IMR-90 (cell line): ENCODE data around the gene KLHDC1. TPM values are rescaled to one million over a fixed set of nuclear protein-coding genes. Genes with fewer than 3 reads are reported as not detected.
"Not testable (repeated sequence)": the region's sequence is repeated elsewhere in the genome, so short reads cannot be mapped to it uniquely, and the experiment has no call there.

Experiments
- ATAC-seq: fragments of 200-7000 bp; cut with Tn5 transposase; 2 replicates; pipeline ENCODE4 v1.9.1; 2020; ENCODE audit warnings: low read depth, mild to moderate bottlenecking, moderate library complexity
- BruUV-seq: library from RNA; stranded (reverse); fragments of 400-500 nt; replicated peaks from 2 replicates; lab custom pipeline; 2021; lab: Mats Ljungman, UMichigan
- CTCF ChIA-PET: fragments of 300-600 bp; formaldehyde crosslinking; extraction: SDS; loops from one replicate; lab custom pipeline; 2021; ENCODE audit warnings: antibody characterized with exemption; lab: Yijun Ruan, JAX
- POLR2A ChIA-PET: fragments of 300-600 bp; sonication (Branson Sonifier 250); formaldehyde crosslinking; loops from one replicate; lab custom pipeline; 2022; ENCODE audit warnings: antibody characterized with exemption; ENCODE audit not compliant: unreplicated experiment; lab: Charles Lee
- DNase-seq: peaks from one replicate; pipeline ENCODE4 v3.0.0; 2013
- H2AFZ ChIP-seq: replicated peaks from 2 replicates; pipeline ENCODE3; 2013; ENCODE audit warnings: low read length, mild to moderate bottlenecking; ENCODE audit not compliant: poor library complexity
- H2AK5ac ChIP-seq: 2 replicates; pipeline ENCODE4 v1.6.1; 2013; ENCODE audit warnings: low read depth, low read length, inconsistent platforms
- H2AK9ac ChIP-seq: replicated peaks from 2 replicates; pipeline ENCODE3; 2013; ENCODE audit warnings: mild to moderate bottlenecking, low read depth, low read length, moderate library complexity; ENCODE audit not compliant: poor library complexity
- H2BK120ac ChIP-seq: 2 replicates; pipeline ENCODE4 v1.6.1; 2013; ENCODE audit warnings: low read depth, low read length, inconsistent platforms
- H2BK15ac ChIP-seq: 3 replicates; pipeline ENCODE4 v1.6.1; 2013; ENCODE audit warnings: low read depth, low read length, inconsistent platforms
- H2BK20ac ChIP-seq: 2 replicates; pipeline ENCODE4 v1.6.1; 2013; ENCODE audit warnings: low read depth, mild to moderate bottlenecking, inconsistent platforms, low read length, moderate library complexity
- H2BK5ac ChIP-seq: 2 replicates; pipeline ENCODE4 v1.6.1; 2013; ENCODE audit warnings: mild to moderate bottlenecking, low read depth, low read length, inconsistent platforms; ENCODE audit not compliant: poor library complexity, severe bottlenecking
- H3K14ac ChIP-seq: replicated peaks from 2 replicates; pipeline ENCODE4 v1.6.1; 2013; ENCODE audit warnings: low read depth, low read length, inconsistent platforms
- H3K18ac ChIP-seq: 2 replicates; pipeline ENCODE4 v1.6.1; 2013; ENCODE audit warnings: low read depth, low read length, control low read depth
- H3K23ac ChIP-seq: 2 replicates; pipeline ENCODE4 v1.6.1; 2013; ENCODE audit warnings: low read depth, low read length, inconsistent platforms
- H3K27ac ChIP-seq: 2 replicates; pipeline ENCODE4 v1.5.1; 2013; ENCODE audit warnings: mild to moderate bottlenecking, control low read depth, low read length; ENCODE audit not compliant: insufficient read depth
- H3K27me3 ChIP-seq: 2 replicates; pipeline ENCODE4 v1.6.1; 2013; ENCODE audit warnings: low read length; ENCODE audit not compliant: control insufficient read depth, insufficient read depth
- H3K36me3 ChIP-seq: 2 replicates; pipeline ENCODE4 v1.6.1; 2013; ENCODE audit warnings: low read length, mixed read lengths; ENCODE audit not compliant: control insufficient read depth, insufficient read depth
- H3K4ac ChIP-seq: 2 replicates; pipeline ENCODE4 v1.6.1; 2013; ENCODE audit warnings: low read depth, low read length, inconsistent platforms
- H3K4me1 ChIP-seq: 2 replicates; pipeline ENCODE4 v1.6.1; 2013; ENCODE audit warnings: low read length, mixed read lengths; ENCODE audit not compliant: control insufficient read depth, insufficient read depth
- H3K4me2 ChIP-seq: 2 replicates; pipeline ENCODE4 v1.6.1; 2013; ENCODE audit warnings: low read depth, mild to moderate bottlenecking, control low read depth, low read length, moderate library complexity
- H3K4me3 ChIP-seq: 2 replicates; pipeline ENCODE4 v1.5.1; 2013; ENCODE audit warnings: low read depth, mild to moderate bottlenecking, control low read depth, low read length, moderate library complexity; ENCODE audit not compliant: insufficient read depth
- H3K56ac ChIP-seq: 2 replicates; pipeline ENCODE4 v1.6.1; 2013; ENCODE audit warnings: low read length, inconsistent platforms; ENCODE audit not compliant: insufficient read depth; ENCODE audit errors: extremely low read depth
- H3K79me1 ChIP-seq, 2 experiments: 2 replicates each; pipeline ENCODE4 v1.6.1; 2013; ENCODE audit warnings: low read length in 2 of 2, inconsistent platforms in 1 of 2, low read depth in 1 of 2
- H3K9ac ChIP-seq: 2 replicates; pipeline ENCODE4 v1.6.1; 2013; ENCODE audit warnings: low read depth, low read length, control low read depth
- H3K9me1 ChIP-seq: 2 replicates; pipeline ENCODE4 v1.6.1; 2013; ENCODE audit warnings: low read length, inconsistent platforms; ENCODE audit not compliant: insufficient read depth
- H3K9me3 ChIP-seq: 2 replicates; pipeline ENCODE4 v1.6.1; 2013; ENCODE audit warnings: low read length; ENCODE audit not compliant: control insufficient read depth, insufficient read depth
- H4K20me1 ChIP-seq: 2 replicates; pipeline ENCODE4 v1.6.1; 2013; ENCODE audit warnings: low read length, inconsistent platforms; ENCODE audit not compliant: insufficient read depth
- H4K5ac ChIP-seq: 2 replicates; pipeline ENCODE4 v1.6.1; 2013; ENCODE audit warnings: mild to moderate bottlenecking, low read depth, low read length, control low read depth
- H4K8ac ChIP-seq, 2 experiments: 2 replicates each; pipeline ENCODE4 v1.6.1; 2013; ENCODE audit warnings: low read depth in 2 of 2, low read length in 2 of 2, control low read depth in 1 of 2, inconsistent platforms in 1 of 2
- H4K91ac ChIP-seq: 2 replicates; pipeline ENCODE4 v1.6.1; 2013; ENCODE audit warnings: low read depth, low read length, inconsistent platforms; ENCODE audit not compliant: insufficient read depth
- NFE2L2 ChIP-seq: fragments of 150-350 bp; IDR thresholded peaks from 2 replicates; pipeline ENCODE4 v1.6.1; 2016; ENCODE audit warnings: low read depth, mild to moderate bottlenecking, low read length
- WGBS, 2 experiments: methylation state at CpG; one replicate each; pipeline versions ENCODE4 v1.1.5 to v1.1.7; 2013; ENCODE audit warnings: missing lambda C conversion rate in 2 of 2; ENCODE audit not compliant: insufficient read length in 1 of 2; ENCODE audit errors: extremely low coverage in 2 of 2; 5-methylcytosine and 5-hydroxymethylcytosine counted together
- dilution Hi-C: fragments of 300-500 bp; cut with HindIII; formaldehyde crosslinking; loops from one replicate; pipeline ENCODE4 v1.14.3; 2018; ENCODE audit warnings: low sequenced_read_pairs; ENCODE audit not compliant: unreplicated experiment
- in situ Hi-C: fragments of 300-500 bp; cut with MboI; formaldehyde crosslinking; loops from 3 replicates; pipeline ENCODE4 v1.14.3; 2019; ENCODE audit warnings: low sequenced_read_pairs, inconsistent platforms, mixed read lengths
- intact Hi-C: fragments of 100-400 bp; cut with micrococcal nuclease; formaldehyde crosslinking; loops from 2 replicates; pipeline ENCODE4 v1.10.0; 2022
- polyA plus RNA-seq, 3 experiments: library from polyadenylated mRNA; depleted of rRNA; stranded (reverse); fragments of >200 nt; gene quantifications; 2 replicates each; pipeline ENCODE4 v1.2.3, GENCODE V29; 2012; ENCODE audit warnings: low replicate concordance in 1 of 3
- total RNA-seq: library from RNA; depleted of rRNA; stranded (reverse); fragments of >200 nt; gene quantifications from 2 replicates; pipeline ENCODE4 v1.2.3, GENCODE V29; 2012
- TF ChIP-seq, protein P1 (sequence below): fragments of 150-350 bp; IDR thresholded peaks from 2 replicates; pipeline ENCODE4 v1.6.1; 2017; ENCODE audit warnings: mild to moderate bottlenecking, antibody characterized with exemption, low read length, low read depth

Gene KLHDC1
- total and polyA plus RNA-seq, 2 of the 4 experiments (the other 2 are of a cell fraction), result 0.51 to 0.90 TPM

DNA sequence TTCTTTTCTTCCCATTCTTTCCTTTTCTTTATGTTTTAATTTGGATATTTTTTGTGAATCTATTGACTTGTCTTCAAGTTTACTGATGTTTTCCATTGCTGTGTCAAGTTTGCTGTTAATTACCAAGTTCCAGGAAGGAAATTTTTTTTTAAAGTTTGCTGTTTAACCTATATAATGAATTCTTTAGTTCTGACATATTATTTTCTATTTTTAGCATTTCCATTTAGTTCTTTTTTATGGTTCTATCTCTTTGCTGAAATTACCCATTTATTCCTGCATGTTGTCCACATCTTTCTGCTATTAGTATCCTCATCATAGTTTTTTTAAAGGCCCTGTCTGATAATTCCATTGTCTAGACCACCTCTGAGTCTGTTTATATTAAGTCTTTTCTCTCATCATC is 27.8 kb downstream of the KLHDC1 start:
- CTCF ChIA-PET, result no interaction called here
- H3K4me2 ChIP-seq, result no peak overlapping the region
- no peak overlapping the region for H2BK15ac ChIP-seq
- H3K9me3 ChIP-seq, result no peaks in the 10 kb centered on the region
- DNase-seq (no peak), ATAC-seq (no peak)
- TF ChIP-seq, protein P1, sequence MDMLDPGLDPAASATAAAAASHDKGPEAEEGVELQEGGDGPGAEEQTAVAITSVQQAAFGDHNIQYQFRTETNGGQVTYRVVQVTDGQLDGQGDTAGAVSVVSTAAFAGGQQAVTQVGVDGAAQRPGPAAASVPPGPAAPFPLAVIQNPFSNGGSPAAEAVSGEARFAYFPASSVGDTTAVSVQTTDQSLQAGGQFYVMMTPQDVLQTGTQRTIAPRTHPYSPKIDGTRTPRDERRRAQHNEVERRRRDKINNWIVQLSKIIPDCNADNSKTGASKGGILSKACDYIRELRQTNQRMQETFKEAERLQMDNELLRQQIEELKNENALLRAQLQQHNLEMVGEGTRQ, result no peak
- no peak for TF ChIP-seq NFE2L2
- H2AFZ ChIP-seq, result no peak overlapping the region
- POLR2A ChIA-PET, result no interaction called here
- H3K9ac ChIP-seq, result no peak overlapping the region
- H3K4me3 ChIP-seq, result no peak overlapping the region
- no peak overlapping the region for H2AK5ac ChIP-seq
- H4K91ac ChIP-seq, result no peak overlapping the region
- H2BK5ac ChIP-seq, result no peak overlapping the region
- H3K4ac ChIP-seq, result no peak overlapping the region
- in situ Hi-C loops (no loop called here), intact Hi-C loops (no loop called here), dilution Hi-C loops (no loop called here)
- no peaks in the 10 kb centered on the region for H3K36me3 ChIP-seq
- H3K14ac ChIP-seq, result no peak overlapping the region
- no peaks in the 10 kb centered on the region for H4K20me1 ChIP-seq
- H3K27me3 ChIP-seq, result no peaks in the 10 kb centered on the region
- H4K8ac ChIP-seq, result no peak overlapping the region
- H3K4me1 ChIP-seq, result no peaks in the 10 kb centered on the region
- no peaks in the 10 kb centered on the region for H3K79me1 ChIP-seq
- no peak overlapping the region for H2BK120ac ChIP-seq
- no peak overlapping the region for H4K5ac ChIP-seq
- H2BK20ac ChIP-seq, result no peak overlapping the region
- no peak overlapping the region for H3K18ac ChIP-seq
- no peak overlapping the region for H3K27ac ChIP-seq
- BruUV-seq, result no TSS peak
- no peaks in the 10 kb centered on the region for H3K9me1 ChIP-seq
- no peak overlapping the region for H3K56ac ChIP-seq
- no peak overlapping the region for H2AK9ac ChIP-seq
- no peak overlapping the region for H3K23ac ChIP-seq

DNA sequence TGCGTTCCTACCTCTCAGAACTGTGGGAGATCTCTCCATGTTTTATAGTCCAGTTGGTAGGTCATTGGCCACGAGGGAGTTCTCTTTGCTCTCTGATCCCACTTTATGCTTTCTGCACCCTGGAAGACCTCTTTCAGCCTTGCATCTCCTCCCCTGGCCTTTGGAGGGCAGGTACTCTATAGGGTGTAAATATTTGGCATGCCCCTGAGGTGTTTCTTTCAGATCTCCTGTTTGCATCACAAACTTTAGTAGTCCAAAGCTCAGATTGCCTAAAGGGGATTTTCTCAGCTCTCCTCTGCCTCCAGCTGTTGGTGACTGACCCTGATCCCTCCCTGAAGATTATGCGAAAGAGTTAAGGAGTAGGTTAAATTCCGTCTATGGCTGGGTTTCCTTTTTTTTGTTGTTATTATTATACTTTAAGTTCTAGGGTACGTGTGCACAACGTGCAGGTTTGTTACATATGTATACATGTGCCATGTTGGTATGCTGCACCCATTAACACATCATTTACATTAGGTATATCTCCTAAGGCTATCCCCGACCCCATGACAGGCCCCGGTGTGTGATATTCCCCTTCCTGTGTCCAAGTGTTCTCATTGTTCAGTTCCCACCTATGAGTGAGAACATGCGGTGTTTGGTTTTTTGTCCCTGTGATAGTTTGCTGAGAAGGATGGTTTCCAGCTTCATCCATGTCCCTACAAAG is 29.0 kb downstream of the KLHDC1 start:
- H3K27me3 ChIP-seq, H3K4ac ChIP-seq, H3K9me3 ChIP-seq, H3K4me3 ChIP-seq, ATAC-seq, H3K18ac ChIP-seq, H2AK5ac ChIP-seq, POLR2A ChIA-PET, DNase-seq, H2BK15ac ChIP-seq, H2BK120ac ChIP-seq, BruUV-seq, H3K9me1 ChIP-seq, H4K91ac ChIP-seq, H3K4me2 ChIP-seq, in situ Hi-C loops, H3K27ac ChIP-seq, CTCF ChIA-PET, H4K8ac ChIP-seq, H3K56ac ChIP-seq, H2BK20ac ChIP-seq, H2BK5ac ChIP-seq, H3K9ac ChIP-seq, H3K36me3 ChIP-seq, H3K23ac ChIP-seq, H2AFZ ChIP-seq, H3K14ac ChIP-seq, H2AK9ac ChIP-seq, dilution Hi-C loops, H3K79me1 ChIP-seq, intact Hi-C loops, H3K4me1 ChIP-seq, H4K20me1 ChIP-seq, H4K5ac ChIP-seq: not testable (repeated sequence)
- no CpG with 5 or more reads among the region's 9 CpGs for WGBS, 2 experiments
